ENCODE results near the gene FKBP1C.
"Not testable (repeated sequence)": the region's sequence is repeated elsewhere in the genome, so short reads cannot be mapped to it uniquely, and the experiment has no call there.

The FKBP1C gene

DNA sequence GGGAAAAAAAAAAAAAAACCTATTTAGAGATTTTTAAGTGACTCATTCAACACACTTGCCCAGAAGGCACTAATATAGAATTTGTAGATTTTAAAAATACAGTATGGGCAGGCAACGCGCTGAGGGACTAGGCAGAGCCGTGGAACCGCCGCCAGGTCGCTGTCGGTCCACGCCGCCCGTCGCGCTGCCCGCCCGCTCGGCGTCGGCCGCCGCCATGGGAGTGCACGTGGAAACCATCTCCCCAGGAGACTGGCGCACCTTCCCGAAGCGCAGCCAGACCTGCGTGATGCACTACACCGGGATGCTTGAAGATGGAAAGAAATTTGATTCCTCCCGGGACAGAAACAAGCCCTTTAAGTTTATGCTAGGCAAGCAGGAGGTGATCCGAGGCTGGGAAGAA, at the start of gene FKBP1C:
FKBP1C (plus strand) TSS at position 127 of the 400 bp plus-strand sequence.
- not testable (repeated sequence) for H3K27ac ChIP-seq, H3K4me3 ChIP-seq

DNA sequence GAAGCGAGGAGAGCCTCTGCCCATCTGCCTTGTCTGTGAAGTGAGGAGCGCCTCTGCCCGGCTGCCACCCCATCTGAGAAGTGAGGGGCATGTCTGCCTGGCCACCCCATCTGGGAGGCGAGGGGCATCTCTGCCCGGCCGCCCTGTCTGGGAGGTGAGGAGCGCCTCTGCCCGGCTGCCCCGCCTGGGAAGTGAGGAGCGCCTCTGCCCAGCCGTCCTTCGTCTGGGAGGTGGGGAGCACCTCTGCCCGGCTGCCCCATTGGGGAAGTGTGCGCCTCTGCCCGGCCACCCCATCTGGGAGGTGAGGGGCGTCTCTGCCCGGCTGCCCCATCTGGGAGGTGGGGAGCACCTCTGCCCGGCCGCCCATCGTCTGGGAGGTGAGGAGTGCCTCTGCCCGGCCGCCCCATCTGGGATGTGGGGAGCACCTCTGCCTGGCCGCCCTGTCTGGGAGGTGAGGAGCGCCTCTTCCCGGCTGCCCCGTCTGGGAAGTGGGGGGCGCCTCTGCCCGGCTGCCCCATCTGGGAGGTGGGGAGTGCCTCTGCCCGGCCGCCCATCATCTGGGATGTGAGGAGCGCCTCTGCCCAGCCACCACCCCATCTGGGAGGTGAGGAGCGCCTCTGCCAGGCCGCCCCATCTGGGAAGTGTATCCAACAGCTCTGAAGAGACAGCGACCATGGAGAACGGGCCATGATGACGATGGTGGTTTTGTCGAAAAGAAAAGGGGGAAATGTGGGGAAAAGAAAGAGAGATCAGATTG, 47.0 kb upstream of the FKBP1C start:
- not testable (repeated sequence) for H3K4me3 ChIP-seq, H3K27ac ChIP-seq

DNA sequence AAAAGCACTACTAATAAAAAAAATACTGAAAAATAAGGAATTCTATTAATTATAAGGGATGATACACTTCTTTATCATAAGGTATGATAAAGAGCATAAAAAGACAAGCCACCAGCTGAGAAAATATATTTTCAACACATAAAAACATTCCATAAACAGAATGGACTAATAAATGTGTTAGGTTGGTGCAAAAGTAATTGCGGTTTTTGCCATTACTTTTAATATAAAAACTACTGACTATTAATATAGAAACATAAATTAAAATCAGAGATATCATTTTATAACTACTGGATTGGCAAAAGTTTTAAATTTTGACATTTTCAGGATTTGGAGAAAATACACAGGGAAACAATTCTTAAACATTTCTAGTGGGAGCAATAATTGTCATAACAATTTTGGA, 37.1 kb upstream of the FKBP1C start:
- Histone ChIP-seq H3K27ac (no peak overlapping the region), H3K4me3 (no peak overlapping the region)

DNA sequence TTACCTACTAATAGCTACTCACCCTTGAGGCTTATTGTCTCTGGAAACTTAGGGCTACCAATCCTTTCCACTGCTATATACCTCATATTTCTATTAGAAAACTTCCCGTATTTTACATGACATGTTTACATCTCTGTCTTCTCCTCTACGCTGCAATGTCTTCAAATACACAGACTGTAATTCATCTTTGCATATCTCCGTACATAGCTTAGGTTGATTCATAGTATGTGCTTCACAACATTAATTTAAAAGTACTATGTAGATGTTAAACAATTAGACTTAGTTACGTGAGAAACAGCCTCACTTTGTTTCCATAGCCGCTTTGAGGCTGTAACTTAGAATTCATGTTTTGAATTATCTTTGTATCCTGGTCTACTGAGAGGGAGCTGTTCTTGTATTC, 35.1 kb upstream of the FKBP1C start:
- Histone ChIP-seq H3K27ac (no peak overlapping the region), H3K4me3 (no peak overlapping the region)

DNA sequence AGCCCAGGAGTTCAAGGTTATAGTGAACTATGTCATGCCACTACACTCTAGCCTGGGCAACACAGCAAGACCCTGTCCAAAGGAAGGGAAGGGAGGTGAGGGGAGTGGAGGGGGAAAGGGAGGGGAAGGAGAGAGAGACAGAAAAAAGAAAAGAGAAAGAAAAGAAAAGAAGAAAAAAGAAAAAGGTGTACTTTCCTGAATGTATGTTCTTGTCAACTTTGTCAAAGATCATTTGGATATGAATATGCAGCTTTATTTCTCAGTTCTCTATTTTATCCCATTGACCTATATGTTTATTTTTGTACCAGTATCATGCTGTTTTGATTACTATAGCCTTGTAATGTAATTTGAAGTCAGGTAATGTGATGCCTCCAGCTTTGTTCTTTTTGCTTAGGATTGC, 30.9 kb upstream of the FKBP1C start:
- H3K27ac ChIP-seq = no peak overlapping the region

DNA sequence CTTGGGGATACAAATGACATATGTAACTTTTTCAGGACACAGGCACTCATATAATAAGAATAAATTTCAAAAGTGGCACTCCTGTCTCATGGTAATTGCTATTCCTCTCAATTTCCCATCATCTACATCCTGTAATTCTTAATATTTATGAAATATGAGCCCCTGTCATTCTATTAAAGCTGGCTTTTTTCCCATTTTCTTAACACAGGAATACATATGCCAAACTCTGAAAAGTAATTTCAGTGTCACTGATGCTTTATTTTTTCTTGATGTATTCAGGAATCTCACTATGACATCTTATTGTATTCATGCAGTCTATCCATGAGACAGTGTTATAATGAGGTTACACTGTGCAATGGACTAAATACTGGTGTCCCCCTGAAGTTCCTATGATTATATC, 24.3 kb upstream of the FKBP1C start:
- Histone ChIP-seq H3K4me3 (no peak overlapping the region), H3K27ac (no peak overlapping the region)

More for the DNA sequence above, 30.9 kb upstream of the FKBP1C start:
- no peak overlapping the region for H3K4me3 ChIP-seq

DNA sequence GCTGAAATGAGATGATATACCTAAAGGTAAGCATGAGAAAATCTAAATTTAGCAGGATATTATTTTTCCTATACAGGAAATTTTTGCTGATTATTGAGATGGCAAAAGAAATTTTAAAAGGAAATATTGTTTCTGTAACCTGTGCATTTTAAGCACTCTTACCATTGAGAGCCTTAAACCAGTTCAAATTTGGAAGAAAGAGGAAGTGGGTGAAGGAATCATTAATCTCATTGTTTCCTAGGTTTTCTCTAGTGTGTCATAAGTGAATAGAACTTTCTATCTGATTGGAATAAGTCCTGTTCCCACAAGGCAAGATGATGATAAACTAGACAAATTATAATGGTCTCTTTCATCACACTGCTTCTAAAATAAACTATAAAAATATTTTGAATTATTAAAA, 22.4 kb upstream of the FKBP1C start:
- no peak overlapping the region for H3K4me3 ChIP-seq
- H3K27ac ChIP-seq = no peak overlapping the region

DNA sequence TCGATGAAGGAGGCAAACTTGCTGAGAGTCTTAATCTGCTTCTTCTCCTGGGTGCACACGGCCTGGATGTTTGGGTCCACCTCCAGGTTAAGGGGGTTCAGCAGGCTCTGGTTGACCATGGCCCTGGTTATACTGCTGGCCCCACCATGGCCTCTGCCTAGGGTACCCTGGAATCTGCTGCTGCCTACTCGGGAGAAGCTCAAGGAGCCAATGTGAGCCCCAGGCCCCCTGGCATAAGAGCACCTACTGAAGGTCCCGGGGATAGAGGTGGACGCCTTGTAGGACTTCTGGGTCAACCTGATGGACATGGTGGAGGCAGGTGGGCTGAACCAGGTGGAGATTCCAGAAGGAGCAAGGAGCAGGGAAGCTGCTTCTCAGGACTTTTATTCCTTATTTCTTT, 17.9 kb upstream of the FKBP1C start:
- H3K27ac ChIP-seq = no peak overlapping the region
- H3K4me3 ChIP-seq = no peak overlapping the region

DNA sequence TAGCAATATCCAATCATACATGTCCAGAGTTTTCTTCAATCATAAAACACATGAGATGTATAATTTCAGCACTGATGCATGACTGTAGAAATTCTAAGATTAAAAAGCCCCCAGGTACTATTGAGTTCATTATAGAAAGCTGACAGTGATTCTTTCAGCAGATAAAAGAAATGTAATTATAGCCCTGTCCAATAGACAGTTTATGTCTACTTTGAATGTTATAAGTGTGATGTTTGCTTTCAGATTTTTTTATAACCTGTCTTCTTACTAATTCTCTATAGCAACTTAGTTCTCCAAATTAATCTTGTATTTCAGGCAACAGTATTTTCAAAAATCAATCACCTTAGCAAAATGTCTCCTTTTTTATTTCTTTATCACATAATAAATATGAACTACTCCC, 13.5 kb upstream of the FKBP1C start:
- no peak overlapping the region for H3K27ac ChIP-seq
- H3K4me3 ChIP-seq = no peak overlapping the region

DNA sequence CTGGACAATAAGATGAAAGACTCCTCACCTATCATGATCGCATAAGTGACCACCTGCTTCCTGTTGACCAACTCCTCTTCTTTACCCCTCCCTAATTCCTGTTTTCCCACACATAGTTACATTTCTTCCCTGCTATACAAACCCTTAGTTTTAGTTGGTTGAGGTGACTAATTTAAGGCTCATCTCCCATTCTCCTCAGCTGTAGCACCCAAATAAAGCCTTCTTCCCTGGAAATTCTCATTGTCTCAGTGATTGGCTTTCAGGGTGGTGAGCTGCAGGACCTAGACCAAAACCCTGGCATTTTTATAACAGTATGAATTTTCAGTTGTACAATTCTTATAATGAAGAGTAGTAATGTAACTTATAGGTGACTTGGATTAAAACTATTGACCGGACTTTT, 2.1 kb downstream of the FKBP1C start:
- Histone ChIP-seq H3K4me3 (no peak overlapping the region), H3K27ac (no peak overlapping the region)

DNA sequence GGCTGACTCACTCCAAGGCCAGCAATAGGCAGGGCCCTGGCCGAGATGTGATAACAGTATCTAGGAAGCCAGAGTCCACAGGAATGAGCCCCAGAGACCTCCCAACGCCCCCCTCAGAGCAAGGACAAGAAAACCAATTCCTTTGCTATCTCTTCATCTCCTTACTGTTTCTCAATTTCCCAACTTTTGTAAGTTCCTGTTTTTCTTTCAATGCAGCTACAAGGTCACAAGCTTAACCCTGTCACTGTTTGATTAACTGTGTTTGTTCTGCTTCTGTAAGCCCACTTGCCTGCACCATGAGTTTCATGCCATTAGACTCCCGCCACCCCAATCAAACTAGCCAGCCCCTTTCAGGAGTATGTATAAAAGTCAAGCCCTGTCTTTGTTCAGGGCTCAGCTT, 3.5 kb downstream of the FKBP1C start:
- Histone ChIP-seq H3K27ac (no peak overlapping the region), H3K4me3 (no peak overlapping the region)

DNA sequence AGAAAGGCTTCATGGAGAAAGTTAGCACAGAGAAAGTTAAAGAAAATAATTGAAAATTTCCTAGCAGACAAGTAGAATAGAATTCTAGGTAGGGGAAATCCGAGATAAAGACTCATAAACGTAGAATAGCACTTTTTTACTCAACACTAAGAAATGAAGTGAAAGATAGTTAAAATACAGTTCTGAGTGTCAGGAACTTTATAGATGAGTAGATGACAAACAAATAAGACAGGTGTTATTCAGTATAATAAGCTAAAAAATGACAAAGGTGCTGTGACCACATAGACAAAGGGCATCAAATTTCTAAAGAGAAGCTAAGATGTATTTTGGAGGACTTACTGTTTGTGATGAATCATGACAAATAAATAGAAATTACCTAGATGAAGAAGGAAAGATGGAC, 12.9 kb downstream of the FKBP1C start:
- Histone ChIP-seq H3K27ac (no peak overlapping the region), H3K4me3 (no peak overlapping the region)

DNA sequence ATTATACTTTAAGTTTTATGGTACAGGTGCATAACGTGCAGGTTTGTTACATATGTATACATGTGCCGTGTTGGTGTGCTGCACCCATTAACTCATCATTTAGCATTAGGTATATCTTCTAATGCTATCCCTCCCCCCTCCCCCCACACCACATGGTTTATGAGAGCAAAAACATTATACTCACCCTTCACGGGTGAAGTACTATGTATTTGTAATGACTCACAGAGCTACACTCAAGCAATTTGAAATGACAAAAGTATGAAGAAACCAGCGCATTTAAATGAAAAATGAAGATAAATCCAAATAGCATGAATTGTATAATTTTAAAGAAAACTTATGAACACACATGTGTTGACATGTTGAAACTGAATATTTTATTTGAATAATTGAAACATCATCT, 14.7 kb downstream of the FKBP1C start:
- H3K4me3 ChIP-seq, H3K27ac ChIP-seq: not testable (repeated sequence)

DNA sequence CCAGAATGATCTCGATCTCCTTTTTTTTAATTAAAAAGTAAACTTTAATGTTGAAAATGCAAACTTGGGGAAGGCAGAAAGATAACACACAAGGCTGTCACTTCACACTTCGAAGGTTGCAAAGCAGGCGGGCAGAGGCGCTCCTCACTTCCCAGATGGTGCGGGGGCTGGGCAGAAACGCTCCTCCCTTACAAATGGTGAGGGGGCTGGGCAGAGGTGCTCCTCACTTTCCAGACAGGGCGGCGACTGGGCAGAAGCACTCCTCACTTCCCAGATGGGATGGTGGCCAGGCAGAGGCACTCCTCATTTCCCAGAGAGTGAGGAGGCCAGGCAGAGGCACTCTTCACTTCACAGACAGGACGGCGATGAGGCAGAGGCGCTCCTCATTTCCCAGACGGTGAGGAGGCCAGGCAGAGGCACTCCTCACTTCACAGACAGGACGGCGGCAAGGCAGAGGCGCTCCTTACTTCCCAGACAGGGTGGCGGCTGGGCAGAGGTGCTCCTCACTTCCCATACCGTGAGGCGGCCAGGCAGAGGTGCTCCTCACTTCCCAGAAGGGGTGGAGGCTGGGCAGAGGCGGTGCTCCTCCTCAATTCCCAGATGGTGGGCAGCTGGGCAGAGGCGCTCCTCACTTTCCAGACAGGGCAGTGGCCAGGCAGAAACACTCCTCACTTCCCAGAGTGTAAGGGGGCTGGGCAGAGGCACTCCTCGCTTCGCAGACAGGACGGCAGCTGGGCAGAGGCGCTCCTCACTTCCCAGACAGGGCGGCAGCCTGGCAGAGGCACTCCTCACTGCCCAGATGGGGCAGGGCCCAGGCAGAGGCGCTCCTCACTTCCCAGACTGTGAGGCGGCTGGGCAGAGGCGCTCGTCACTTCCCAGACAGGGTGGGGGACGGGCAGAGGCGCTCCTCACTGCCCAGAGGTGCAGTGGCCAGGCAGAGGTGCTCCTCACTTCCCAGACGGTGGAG, 16.9 kb downstream of the FKBP1C start:
- H3K4me3 ChIP-seq, H3K27ac ChIP-seq: not testable (repeated sequence)

DNA sequence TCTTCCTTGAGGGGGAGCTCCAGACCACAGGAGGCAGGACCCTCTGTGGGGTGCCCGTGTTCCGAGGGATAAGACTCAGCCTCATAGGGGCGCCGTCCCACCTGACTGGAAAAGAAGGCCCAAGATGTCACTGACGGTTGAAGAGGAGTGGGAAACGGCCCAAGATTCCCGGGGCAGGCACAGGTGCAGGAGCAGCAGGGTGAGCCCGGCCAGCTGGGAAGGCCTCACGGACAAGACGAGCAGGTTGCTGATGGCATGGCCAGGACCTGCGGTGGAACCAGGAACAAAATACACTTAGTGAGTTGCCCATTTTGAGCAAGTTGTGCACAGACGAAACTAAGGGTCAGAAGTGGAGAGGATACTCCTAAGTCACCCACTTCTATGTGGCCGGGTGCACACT, 18.8 kb downstream of the FKBP1C start:
- not testable (repeated sequence) for H3K4me3 ChIP-seq, H3K27ac ChIP-seq

DNA sequence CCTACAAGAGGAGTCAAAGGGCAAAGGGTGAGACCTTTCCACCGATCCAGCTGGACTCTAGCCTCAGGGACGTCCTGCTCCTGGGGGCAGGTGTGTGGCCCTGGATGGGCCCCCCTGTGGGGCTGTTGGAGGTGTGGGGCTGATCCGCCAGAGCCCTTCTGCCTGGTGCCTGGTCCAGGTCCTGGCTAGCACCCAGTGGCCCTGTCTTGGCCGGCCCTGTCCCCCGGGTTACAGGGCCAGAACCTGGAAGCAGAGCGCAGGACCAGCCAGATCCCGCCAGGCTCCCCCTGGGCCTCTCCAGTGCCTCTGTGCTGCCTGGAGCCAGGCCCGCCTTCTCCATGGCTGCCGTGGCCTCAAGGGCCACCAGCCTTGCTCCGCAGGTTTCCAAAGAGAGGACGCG, 19.2 kb downstream of the FKBP1C start:
- not testable (repeated sequence) for H3K27ac ChIP-seq, H3K4me3 ChIP-seq

DNA sequence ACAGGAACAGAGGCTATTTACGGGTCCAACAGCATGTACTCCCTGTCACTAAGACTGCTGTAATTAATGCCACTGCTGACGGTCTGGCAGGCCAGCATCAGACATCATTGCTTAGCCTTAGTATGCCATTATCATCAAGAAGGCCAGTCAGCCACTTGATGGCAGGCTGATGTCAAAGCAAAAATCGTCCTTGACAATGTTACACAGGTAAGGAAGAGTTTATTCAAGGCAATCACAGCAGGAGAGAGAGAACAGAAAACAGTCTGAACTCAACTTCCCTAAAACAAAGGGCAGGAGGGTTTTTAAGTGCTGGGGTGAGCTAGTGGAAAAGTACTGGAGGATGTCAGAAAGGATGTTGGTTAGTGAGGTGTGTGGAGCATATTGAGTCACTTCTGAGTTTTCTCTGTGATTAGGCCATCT, 25.1 kb downstream of the FKBP1C start:
- Histone ChIP-seq H3K4me3 (no peak overlapping the region), H3K27ac (no peak overlapping the region)

DNA sequence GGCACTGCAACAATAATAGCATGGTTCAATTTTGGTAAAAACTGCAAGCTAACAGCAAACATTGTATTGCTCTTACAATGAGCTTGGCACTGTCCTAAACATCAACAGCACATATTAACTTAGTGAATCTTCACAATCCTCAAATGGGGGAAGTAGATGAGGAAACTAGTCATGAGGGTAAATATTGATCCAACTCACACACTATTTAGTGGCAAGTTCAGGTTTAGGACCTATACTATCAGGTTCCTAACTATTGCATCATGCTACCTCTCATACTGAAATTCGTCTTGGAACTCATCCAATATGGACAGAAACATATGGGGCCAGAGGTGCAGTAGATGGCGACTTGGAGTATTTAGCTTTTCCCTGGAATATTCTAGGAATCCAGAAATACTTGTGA, 34.2 kb downstream of the FKBP1C start:
- no peak overlapping the region for H3K27ac ChIP-seq
- no peak overlapping the region for H3K4me3 ChIP-seq

DNA sequence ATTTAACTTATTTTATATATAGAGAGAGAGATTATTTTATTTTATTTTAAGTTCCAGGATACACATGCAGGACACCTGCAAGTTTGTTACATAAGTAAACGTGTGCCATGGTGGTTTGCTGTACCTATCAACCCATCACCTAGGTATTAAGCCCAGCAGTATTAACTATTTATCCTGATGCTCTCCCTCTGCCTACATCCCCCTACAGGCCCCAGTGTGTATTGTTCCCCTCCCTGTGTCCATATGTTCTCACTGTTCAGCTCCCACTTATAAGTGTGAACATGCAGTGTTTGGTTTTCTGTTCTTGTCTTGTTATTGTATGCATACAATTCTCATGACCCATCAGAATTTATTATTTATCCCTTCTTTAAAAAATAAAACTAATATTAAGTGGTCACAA, 34.6 kb downstream of the FKBP1C start:
- H3K4me3 ChIP-seq = no peak overlapping the region
- no peak overlapping the region for H3K27ac ChIP-seq

DNA sequence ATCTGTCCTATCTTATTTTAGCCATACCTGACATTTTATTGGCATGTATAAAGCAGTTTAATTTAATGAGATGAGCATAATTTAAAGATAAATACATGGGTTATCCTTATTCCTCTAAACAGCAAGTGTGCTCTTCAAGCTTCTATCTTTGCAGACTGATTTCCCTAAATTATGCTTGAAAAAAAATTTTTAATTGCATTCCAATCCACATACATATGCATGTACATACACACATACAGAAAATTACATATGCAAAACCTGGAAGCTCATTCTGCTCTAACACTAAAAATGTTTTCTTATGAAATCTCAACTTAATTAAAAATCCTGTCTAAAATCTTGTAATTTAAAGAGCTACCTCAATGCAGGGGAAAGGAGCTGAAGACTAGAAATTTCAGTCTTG, 35.3 kb downstream of the FKBP1C start:
- Histone ChIP-seq H3K27ac (no peak overlapping the region), H3K4me3 (no peak overlapping the region)

DNA sequence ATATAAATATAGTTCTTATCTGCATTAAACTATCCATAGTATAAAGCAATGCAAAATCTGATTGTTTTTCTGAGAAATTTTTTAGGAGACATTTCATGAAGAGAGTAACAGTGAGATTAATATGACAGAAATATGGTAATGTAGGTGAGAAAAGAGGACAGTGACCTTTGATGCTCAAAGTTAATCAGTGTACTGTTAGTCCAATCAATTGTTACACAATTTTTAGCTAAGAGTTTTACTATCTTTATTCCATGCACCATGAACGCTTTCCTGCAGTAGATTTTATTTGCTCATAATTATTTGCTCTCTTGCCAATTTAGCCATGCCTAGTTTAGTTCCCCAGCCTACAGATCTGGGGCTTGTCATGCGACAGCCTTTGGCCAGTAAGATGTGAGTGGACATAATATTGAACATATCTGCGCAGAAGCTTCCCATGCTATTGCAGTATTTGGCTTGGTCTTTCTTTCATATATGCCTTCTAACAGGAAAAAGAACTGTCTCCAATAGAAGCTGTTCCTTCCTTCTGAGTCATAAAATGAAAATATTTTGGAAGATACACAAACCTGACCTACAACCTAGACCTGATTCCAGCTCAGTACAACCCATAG, 38.7 kb downstream of the FKBP1C start:
- H3K27ac ChIP-seq = no peak overlapping the region

More for the DNA sequence above, 38.7 kb downstream of the FKBP1C start:
- H3K4me3 ChIP-seq = no peak overlapping the region
